Activated T-cell treated with anti-CD3 and anti-CD28 coated beads, Interleukin-2, amount 50 U/mL, for 72 hours (primary cell): ENCODE measurements around the gene GNG3. TPM values are rescaled to one million over a fixed set of nuclear protein-coding genes. Genes with fewer than 3 reads are reported as not detected.
"Not testable (repeated sequence)": the region's sequence is repeated elsewhere in the genome, so short reads cannot be mapped to it uniquely, and the experiment has no call there.

Experiments
- ATAC-seq, 2 donors: fragments of 150-1000 bp; cut with Tn5 transposase; replicated peaks in 1 of 2; 2 replicates each; pipeline ENCODE4 v1.10.0; 2021; ENCODE audit warnings: moderate library complexity in 2 of 2, mild to moderate bottlenecking in 1 of 2
- DNase-seq, 2 donors: peaks; one replicate each; pipeline ENCODE4 v3.0.0; 2021 to 2022; ENCODE audit warnings: mixed read lengths in 1 of 2
- H3K27ac Mint-ChIP-seq: one replicate; pipeline ENCODE4 v1.8.0; 2022; ENCODE audit warnings: mild to moderate bottlenecking, moderate library complexity, mixed read lengths
- H3K27me3 Mint-ChIP-seq: one replicate; pipeline ENCODE4 v1.8.0; 2022; ENCODE audit warnings: low read depth, mixed read lengths
- H3K36me3 Mint-ChIP-seq, 2 donors: one replicate each; pipeline ENCODE4 v1.8.0; 2022; ENCODE audit warnings: mixed read lengths in 2 of 2, mild to moderate bottlenecking in 1 of 2; ENCODE audit not compliant: insufficient read depth in 2 of 2
- H3K4me1 Mint-ChIP-seq: one replicate; pipeline ENCODE4 v1.8.0; 2022; ENCODE audit warnings: low read depth, mixed read lengths
- H3K4me3 Mint-ChIP-seq, 2 donors: one replicate each; pipeline ENCODE4 v1.8.0; 2022; ENCODE audit warnings: mild to moderate bottlenecking in 2 of 2, mixed read lengths in 2 of 2, moderate library complexity in 2 of 2
- H3K9me3 Mint-ChIP-seq, 2 donors: one replicate each; pipeline ENCODE4 v1.8.0; 2022; ENCODE audit warnings: mixed read lengths in 2 of 2
- total RNA-seq, 2 donors: library from RNA; stranded (reverse); gene quantifications; one replicate each; pipeline ENCODE4 v1.2.3, GENCODE V29; 2022

GNG3 gene
- total RNA-seq, 2 donors from 2014 or later = not detected

GRCh38 chr11:62702246-62702645 is 5.2 kb upstream of the GNG3 start:
- peak overlapping the region; percentile 69 for H3K27ac Mint-ChIP-seq
- H3K27me3 Mint-ChIP-seq = no peaks in the 10 kb centered on the region
- DNase-seq (no peak), ATAC-seq (peak in 1 of 2 donors; percentile 22)
- H3K4me3 Mint-ChIP-seq = no peak overlapping the region
- peaks cover 21% of the 10 kb centered on the region for H3K4me1 Mint-ChIP-seq
- H3K36me3 Mint-ChIP-seq = peaks cover 1 to 13% of the 10 kb centered on the region in 2 donors
- no peaks in the 10 kb centered on the region for H3K9me3 Mint-ChIP-seq

GRCh38 chr11:62703921-62704320 is 3.6 kb upstream of the GNG3 start:
- ATAC-seq, H3K9me3 Mint-ChIP-seq, H3K36me3 Mint-ChIP-seq, H3K4me3 Mint-ChIP-seq, H3K27me3 Mint-ChIP-seq, H3K27ac Mint-ChIP-seq, DNase-seq: not testable (repeated sequence)
- peaks cover 37% of the 10 kb centered on the region for H3K4me1 Mint-ChIP-seq

- peaks cover 48% of the 10 kb centered on the region for H3K4me1 Mint-ChIP-seq
- H3K36me3 Mint-ChIP-seq = peaks cover 1 to 10% of the 10 kb centered on the region in 2 donors
- no peaks in the 10 kb centered on the region for H3K9me3 Mint-ChIP-seq
- peak overlapping the region; percentile 96 for H3K4me3 Mint-ChIP-seq
- no peak overlapping the region for H3K27ac Mint-ChIP-seq
- ATAC-seq (no peak), DNase-seq (no peak)
- no peaks in the 10 kb centered on the region for H3K27me3 Mint-ChIP-seq
Observed at GRCh38 chr11:62705413-62705812, 2.1 kb upstream of the GNG3 start.

- Mint-ChIP-seq H3K27ac (no peak overlapping the region), H3K9me3 (no peaks in the 10 kb centered on the region), H3K27me3 (no peaks in the 10 kb centered on the region), H3K4me3 (peak overlapping the region; percentile 96), H3K4me1 (peaks cover 51% of the 10 kb centered on the region), H3K36me3 (peaks cover 1 to 11% of the 10 kb centered on the region in 2 donors)
- peak; percentile 78 to 79 for ATAC-seq
- DNase-seq = peak; percentile 93 to 95
Observed at GRCh38 chr11:62705880-62706849, 1.3 kb upstream of the GNG3 start.

- ATAC-seq (no peak), DNase-seq (no peak)
- Mint-ChIP-seq H3K27ac (no peak overlapping the region), H3K9me3 (no peaks in the 10 kb centered on the region), H3K27me3 (no peaks in the 10 kb centered on the region), H3K4me3 (peak overlapping the region; percentile 68 to 96), H3K36me3 (peaks cover 1 to 11% of the 10 kb centered on the region in 2 donors), H3K4me1 (peaks cover 51% of the 10 kb centered on the region)
Observed at GRCh38 chr11:62706850-62707247, 627 bp upstream of the GNG3 start.

GRCh38 chr11:62708392-62708791 is 916 bp downstream of the GNG3 start:
- Mint-ChIP-seq H3K9me3 (no peaks in the 10 kb centered on the region), H3K27ac (peak overlapping the region; percentile 93), H3K27me3 (no peaks in the 10 kb centered on the region), H3K36me3 (peaks cover 0 to 14% of the 10 kb centered on the region in 2 donors), H3K4me1 (peaks cover 65% of the 10 kb centered on the region), H3K4me3 (peak overlapping the region; percentile 89)
- no peak for DNase-seq
- ATAC-seq = no peak

- H3K9me3 Mint-ChIP-seq = no peaks in the 10 kb centered on the region
- peak; percentile 42 to 49 for ATAC-seq
- peak; percentile 64 to 65 for DNase-seq
- H3K36me3 Mint-ChIP-seq = peaks cover 0 to 14% of the 10 kb centered on the region in 2 donors
- peak overlapping the region; percentile 93 for H3K27ac Mint-ChIP-seq
- no peaks in the 10 kb centered on the region for H3K27me3 Mint-ChIP-seq
- H3K4me1 Mint-ChIP-seq = peaks cover 69% of the 10 kb centered on the region
- peak overlapping the region; percentile 89 for H3K4me3 Mint-ChIP-seq
Observed at GRCh38 chr11:62708793-62709192, 1.3 kb downstream of the GNG3 start.

- H3K4me3 Mint-ChIP-seq = peak overlapping the region; percentile 89
- peak; percentile 77 to 79 for ATAC-seq
- no peaks in the 10 kb centered on the region for H3K27me3 Mint-ChIP-seq
- peaks cover 75% of the 10 kb centered on the region for H3K4me1 Mint-ChIP-seq
- H3K9me3 Mint-ChIP-seq = no peaks in the 10 kb centered on the region
- peak overlapping the region; percentile 93 for H3K27ac Mint-ChIP-seq
- H3K36me3 Mint-ChIP-seq = peaks cover 0 to 17% of the 10 kb centered on the region in 2 donors
- peak; percentile 96 to 97 for DNase-seq
Observed at GRCh38 chr11:62709247-62710000, 1.9 kb downstream of the GNG3 start.

- Mint-ChIP-seq H3K27ac (peak overlapping the region; percentile 93), H3K27me3 (no peaks in the 10 kb centered on the region), H3K9me3 (no peaks in the 10 kb centered on the region), H3K4me3 (peak overlapping the region; percentile 89), H3K4me1 (peaks cover 80% of the 10 kb centered on the region), H3K36me3 (peaks cover 0 to 17% of the 10 kb centered on the region in 2 donors)
- peak in 1 of 2 donors; percentile 23 for DNase-seq
- ATAC-seq = no peak
Observed at GRCh38 chr11:62710001-62710345, 2.5 kb downstream of the GNG3 start.

- peaks cover 69% of the 10 kb centered on the region for H3K4me1 Mint-ChIP-seq
- peak overlapping the region; percentile 98 for H3K27ac Mint-ChIP-seq
- DNase-seq (no peak), ATAC-seq (no peak)
- H3K27me3 Mint-ChIP-seq = no peaks in the 10 kb centered on the region
- H3K9me3 Mint-ChIP-seq = no peaks in the 10 kb centered on the region
- peaks cover 0 to 23% of the 10 kb centered on the region in 2 donors for H3K36me3 Mint-ChIP-seq
- peak overlapping the region; percentile 59 to 85 for H3K4me3 Mint-ChIP-seq
Observed at GRCh38 chr11:62712276-62712812, 4.9 kb downstream of the GNG3 start.

GRCh38 chr11:62712861-62713260 is 5.4 kb downstream of the GNG3 start:
- Mint-ChIP-seq H3K4me3 (peak overlapping the region; percentile 59 to 85), H3K27me3 (no peaks in the 10 kb centered on the region), H3K27ac (peak overlapping the region; percentile 98), H3K36me3 (peaks cover under 1 to 26% of the 10 kb centered on the region in 2 donors), H3K4me1 (peaks cover 65% of the 10 kb centered on the region), H3K9me3 (no peaks in the 10 kb centered on the region)
- no peak for DNase-seq
- ATAC-seq = no peak

- H3K27me3 Mint-ChIP-seq = no peaks in the 10 kb centered on the region
- H3K4me3 Mint-ChIP-seq = peak overlapping the region in 1 of 2 donors; percentile 85
- H3K27ac Mint-ChIP-seq = peak overlapping the region; percentile 98
Observed at GRCh38 chr11:62713343-62713742, 5.9 kb downstream of the GNG3 start.

More at GRCh38 chr11:62713343-62713742, 5.9 kb downstream of the GNG3 start:
- ATAC-seq (no peak), DNase-seq (no peak)
- H3K9me3 Mint-ChIP-seq = no peaks in the 10 kb centered on the region
- peaks cover 65% of the 10 kb centered on the region for H3K4me1 Mint-ChIP-seq
- peaks cover 4 to 31% of the 10 kb centered on the region in 2 donors for H3K36me3 Mint-ChIP-seq
